WI38 (cell line): Measurements from ENCODE around the gene GPC1.

Source experiments
- H3K4me3 ChIP-seq: 2 replicates; pipeline ENCODE4 v1.5.1; 2011; ENCODE audit warnings: low read depth, mild to moderate bottlenecking, control low read depth, low read length
- TF ChIP-seq, protein P1 (sequence below): IDR thresholded peaks from 2 replicates; pipeline ENCODE4 v1.5.1; 2012; ENCODE audit warnings: low read depth, mild to moderate bottlenecking, control low read depth, low read length

The GPC1 gene

DNA sequence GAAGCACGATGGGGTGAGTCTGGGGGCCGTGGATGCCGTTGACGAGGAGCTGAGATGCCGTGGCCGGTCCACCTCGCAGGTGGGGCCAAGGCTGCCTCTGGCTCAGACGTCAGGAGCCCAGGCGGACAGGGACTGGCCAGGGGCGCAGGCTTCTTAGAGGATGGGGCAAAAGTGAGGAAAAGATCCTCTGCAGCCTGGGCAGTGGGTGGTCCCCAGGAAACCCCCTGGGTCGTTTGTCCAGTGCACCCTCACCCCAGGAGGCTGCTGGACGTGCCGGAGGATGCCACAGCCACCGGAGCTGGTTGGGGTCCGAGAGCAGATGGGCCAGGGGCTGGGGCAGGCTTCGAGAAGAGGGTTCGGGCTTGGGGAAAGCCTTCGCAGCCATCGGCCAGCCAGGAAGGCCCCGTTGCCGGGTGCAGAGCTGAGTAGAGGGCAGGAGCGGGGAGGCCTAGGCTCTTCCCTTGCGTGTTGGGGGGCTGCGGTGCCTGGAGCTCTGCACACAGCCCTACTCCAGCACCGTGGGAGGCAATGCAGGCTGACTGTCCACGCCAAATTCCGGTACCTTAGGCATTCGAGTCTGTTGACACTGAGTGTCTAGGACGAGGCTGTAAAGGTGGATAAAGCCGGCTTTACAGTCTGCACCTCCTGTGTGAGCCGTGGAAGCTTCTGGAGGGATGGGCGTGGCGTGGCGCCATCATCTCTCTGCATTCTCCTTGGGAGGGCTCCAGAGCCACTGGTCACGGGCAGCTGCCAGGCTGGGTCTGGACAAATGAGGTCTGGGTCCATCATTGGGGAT, 18.8 kb downstream of the GPC1 start:
- H3K4me3 ChIP-seq = no peak overlapping the region
- TF ChIP-seq, protein P1, sequence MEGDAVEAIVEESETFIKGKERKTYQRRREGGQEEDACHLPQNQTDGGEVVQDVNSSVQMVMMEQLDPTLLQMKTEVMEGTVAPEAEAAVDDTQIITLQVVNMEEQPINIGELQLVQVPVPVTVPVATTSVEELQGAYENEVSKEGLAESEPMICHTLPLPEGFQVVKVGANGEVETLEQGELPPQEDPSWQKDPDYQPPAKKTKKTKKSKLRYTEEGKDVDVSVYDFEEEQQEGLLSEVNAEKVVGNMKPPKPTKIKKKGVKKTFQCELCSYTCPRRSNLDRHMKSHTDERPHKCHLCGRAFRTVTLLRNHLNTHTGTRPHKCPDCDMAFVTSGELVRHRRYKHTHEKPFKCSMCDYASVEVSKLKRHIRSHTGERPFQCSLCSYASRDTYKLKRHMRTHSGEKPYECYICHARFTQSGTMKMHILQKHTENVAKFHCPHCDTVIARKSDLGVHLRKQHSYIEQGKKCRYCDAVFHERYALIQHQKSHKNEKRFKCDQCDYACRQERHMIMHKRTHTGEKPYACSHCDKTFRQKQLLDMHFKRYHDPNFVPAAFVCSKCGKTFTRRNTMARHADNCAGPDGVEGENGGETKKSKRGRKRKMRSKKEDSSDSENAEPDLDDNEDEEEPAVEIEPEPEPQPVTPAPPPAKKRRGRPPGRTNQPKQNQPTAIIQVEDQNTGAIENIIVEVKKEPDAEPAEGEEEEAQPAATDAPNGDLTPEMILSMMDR = no peak

DNA sequence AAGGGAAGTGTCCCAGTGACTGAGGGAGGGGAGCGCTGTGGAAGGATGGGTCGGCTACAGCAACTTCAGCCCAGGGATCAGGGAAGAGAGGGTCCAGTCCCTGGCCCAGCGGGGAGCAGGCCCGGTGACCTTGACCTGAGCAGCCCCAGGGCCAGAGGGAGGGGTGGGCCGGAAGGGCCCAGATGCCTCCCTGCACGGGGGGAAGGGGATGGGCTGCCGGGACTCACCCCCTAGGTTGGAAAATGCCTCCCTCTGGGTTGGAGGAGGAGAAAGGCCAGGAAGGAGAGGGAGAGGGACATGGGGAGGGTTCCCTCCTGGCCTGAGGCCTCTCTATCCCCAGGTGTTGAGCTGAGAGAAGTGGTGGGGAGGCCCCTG, 19.8 kb downstream of the GPC1 start:
- H3K4me3 ChIP-seq = no peak overlapping the region
- TF ChIP-seq, protein P1 = no peak

DNA sequence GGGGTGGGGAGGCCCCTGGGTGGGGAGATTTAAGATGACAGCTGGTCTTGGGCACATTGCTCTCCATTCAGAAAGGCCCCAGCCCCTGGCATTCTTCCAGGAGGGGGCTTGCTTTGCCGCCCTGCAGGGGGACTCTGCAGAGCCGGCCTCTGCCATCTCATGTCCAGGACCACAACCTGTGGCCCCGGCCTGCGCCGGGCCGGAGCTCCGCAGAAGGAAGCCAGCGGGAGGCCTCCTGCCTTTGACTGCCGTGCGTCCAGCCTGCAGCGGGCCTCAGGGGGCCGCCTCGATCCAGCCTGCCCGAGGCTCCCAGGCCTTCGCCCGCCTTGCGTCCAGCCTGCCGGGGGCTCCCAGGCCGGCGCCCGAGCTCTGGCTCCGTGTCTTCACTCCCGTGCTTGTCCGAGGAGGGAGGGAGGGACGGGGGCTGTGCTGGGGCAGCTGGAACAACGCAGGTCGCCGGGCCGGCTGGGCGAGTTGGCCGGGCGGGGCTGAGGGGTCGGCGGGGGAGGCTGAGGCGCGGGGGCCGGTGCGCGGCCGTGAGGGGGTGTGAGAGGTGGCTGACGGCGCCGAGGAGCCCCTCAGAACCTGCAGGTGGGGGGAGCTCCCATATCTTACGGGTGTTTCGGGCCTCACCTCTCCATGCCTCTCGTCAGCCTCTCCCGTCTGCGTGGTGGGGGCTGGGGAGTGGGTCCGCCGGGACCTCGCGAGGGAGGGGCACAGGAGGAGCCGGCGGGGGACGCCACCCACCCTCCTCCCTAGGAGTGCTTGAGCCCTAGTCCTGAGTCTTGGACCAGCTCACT, 20.4 kb downstream of the GPC1 start:
- TF ChIP-seq, protein P1 = no peak

DNA sequence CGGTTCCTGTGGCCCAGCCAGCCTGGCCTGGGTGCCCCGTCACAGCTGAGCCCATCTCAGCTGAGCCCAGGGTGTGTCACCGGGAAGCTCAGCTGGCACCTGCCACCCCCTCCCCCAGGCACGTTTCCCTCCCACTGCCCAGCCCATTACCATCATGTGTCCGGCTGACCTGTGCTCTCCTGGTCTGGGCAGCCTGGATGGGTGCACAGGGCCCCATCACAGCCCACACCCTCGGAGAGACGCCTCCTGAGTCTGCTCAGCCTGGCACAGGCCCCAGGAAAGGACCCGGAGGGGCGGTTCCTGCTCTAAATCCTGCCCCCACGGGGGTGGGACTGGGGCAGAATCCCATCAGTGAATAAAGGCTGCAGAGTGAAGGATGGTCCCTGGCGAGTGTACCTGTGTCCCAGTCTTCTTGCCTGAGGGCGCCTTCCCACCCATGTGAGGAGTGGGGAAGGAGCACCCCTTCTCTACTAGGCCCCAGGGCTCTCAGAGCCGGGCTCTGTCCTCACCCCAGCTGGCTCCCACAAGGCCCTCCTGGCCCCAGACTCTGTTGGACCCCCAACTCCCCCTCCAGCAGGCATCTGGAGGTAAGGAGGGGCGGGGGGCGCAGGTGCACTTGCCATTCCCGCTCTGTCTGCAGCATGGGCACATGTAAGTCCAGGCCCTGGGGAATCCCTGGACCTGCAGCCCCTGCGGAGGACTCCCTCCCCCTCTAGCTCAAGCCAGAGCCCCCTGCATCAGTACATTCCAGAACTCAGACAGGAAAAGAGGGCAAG, 21.2 kb downstream of the GPC1 start:
- H3K4me3 ChIP-seq = no peak overlapping the region

More for the DNA sequence above, 20.4 kb downstream of the GPC1 start:
- no peak overlapping the region for H3K4me3 ChIP-seq

DNA sequence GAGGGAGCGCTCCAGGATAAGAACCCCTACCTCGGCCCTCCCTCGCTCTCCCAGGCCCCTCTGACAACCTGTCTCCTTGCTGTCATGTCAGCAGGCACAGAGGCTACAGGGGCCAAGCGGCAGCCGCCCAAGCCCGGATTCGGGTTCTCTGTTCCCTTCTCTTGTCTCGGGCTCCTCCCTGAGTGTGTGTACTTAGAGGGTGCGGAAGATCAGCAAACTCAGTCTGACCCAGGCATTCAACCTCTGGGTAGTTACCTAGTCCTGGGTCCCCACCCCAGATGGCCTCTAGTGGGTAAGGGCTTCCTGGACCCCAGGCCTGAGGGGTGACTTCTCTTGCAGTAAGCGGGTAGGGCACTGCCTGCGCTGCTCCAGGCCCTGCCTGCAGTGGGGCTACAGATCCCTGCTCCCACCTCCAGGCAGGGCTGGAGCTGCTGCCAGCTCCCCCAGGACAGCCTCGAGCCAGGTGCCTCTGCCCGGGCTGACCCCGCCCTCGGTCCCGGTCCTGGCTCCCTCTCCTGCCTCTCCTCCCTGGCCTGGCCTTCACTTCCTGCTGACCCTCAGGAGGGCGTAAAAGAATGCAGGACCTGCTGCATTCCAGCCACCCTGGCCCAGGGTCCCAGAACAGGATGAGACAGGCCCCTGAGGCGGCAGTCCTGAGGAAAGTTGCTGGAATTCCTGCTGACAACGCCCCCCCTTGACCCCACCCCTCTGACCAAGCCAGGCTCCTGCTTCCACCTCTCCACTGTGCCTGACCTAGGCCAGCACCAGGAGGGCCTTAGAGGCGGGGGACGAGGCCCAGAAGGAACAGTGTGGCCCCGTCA, 22.0 kb downstream of the GPC1 start:
- no peak overlapping the region for H3K4me3 ChIP-seq
- TF ChIP-seq, protein P1 = no peak

More for the DNA sequence above, 21.2 kb downstream of the GPC1 start:
- TF ChIP-seq, protein P1 = no peak

DNA sequence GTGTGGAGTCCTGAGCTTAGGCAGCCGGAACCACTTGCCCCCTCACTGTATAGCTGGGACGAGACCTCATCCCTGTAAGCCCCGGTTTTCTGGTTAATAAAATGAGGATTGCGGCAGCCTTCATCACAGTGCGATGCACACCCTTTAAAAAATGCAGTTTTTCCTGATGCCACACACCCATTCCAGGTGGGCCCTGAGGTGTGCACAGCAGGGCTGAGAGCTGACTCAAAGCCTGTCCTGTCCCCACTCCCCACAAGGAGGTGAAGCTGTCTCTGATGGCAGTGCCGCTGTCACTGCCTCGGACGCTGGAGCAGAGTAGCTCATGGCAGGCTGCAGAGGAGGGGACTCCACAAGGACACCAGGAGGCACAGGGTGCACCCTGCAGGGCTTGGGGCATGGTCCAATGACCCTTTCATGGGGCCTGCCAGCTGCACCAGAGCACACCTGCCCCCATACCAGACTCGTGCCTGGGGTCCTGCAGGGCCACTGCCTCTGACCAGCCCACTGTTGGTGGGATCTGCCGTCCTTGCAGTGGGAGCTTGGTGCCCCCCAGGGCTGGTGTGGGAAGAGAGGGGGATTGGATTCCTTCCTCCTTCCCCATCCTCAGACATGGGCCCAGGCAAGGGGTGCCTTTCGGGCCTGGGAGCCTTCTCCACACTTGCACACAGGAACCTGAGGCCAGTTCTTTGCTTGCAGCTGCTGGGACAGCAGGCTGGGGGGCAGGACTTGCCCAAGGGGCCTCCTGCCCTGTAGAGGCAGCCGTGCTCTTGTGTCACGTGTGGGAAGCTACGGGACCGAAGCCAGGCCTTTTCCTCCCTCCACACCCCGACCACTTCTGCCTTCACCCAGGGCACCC, 22.8 kb downstream of the GPC1 start:
- TF ChIP-seq, protein P1 = no peak
- H3K4me3 ChIP-seq = no peak overlapping the region
